GM19238 (cell line): ENCODE results near the gene CLCF1.

Experiments used
- DNase-seq: peaks from one replicate; pipeline ENCODE4 v3.0.0; 2011; ENCODE audit warnings: low spot score; ENCODE audit not compliant: insufficient read length

The CLCF1 gene

GRCh38 chr11:67374571-67375281 lies 1.3 kb upstream of the CLCF1 start:
- no peak for DNase-seq

- peak; percentile 78 for DNase-seq
Observed at GRCh38 chr11:67373648-67374570, 511 bp upstream of the CLCF1 start.

GRCh38 chr11:67372321-67372992 lies 941 bp downstream of the CLCF1 start:
- no peak for DNase-seq

GRCh38 chr11:67371911-67372320 lies 1.5 kb downstream of the CLCF1 start:
- DNase-seq, result no peak

- DNase-seq, result peak; percentile 64
Observed at GRCh38 chr11:67371189-67371910, 2.0 kb downstream of the CLCF1 start.

- no peak for DNase-seq
Observed at GRCh38 chr11:67370351-67371076, 2.9 kb downstream of the CLCF1 start.

- no peak for DNase-seq
Observed at GRCh38 chr11:67369801-67370284, 3.6 kb downstream of the CLCF1 start.

- no peak for DNase-seq
Observed at GRCh38 chr11:67369275-67369674, 4.1 kb downstream of the CLCF1 start.

- no peak for DNase-seq
Observed at GRCh38 chr11:67368621-67369020, 4.8 kb downstream of the CLCF1 start.

GRCh38 chr11:67367761-67368227 lies 5.6 kb downstream of the CLCF1 start:
- DNase-seq, result no peak

GRCh38 chr11:67366961-67367760 lies 6.2 kb downstream of the CLCF1 start:
- DNase-seq, result no peak

GRCh38 chr11:67366546-67366945 lies 6.9 kb downstream of the CLCF1 start:
- DNase-seq, result no peak

- DNase-seq, result no peak
Observed at GRCh38 chr11:67365736-67366444, 7.5 kb downstream of the CLCF1 start.

GRCh38 chr11:67364783-67365722 lies 8.3 kb downstream of the CLCF1 start:
- DNase-seq, result no peak

GRCh38 chr11:67364169-67364568 lies 9.2 kb downstream of the CLCF1 start:
- no peak for DNase-seq

GRCh38 chr11:67357831-67358670 lies 15.3 kb downstream of the CLCF1 start:
- no peak for DNase-seq
